OCI-LY1 (cell line): ENCODE data around the gene RFTN1.

ENCODE experiments used
- CTCF ChIP-seq: fragments of 200-600 bp; sonication (generic), shearing (Covaris generic); IDR thresholded peaks from 2 replicates; pipeline ENCODE4 v1.5.1; 2017; ENCODE audit warnings: mild to moderate bottlenecking, antibody characterized with exemption, low read length, moderate library complexity, mixed read lengths
- EZH2 ChIP-seq: fragments of 200-600 bp; sonication (generic), shearing (Covaris generic); IDR thresholded peaks from 2 replicates; pipeline ENCODE4 v1.8.0; 2017; ENCODE audit warnings: borderline replicate concordance, mixed run types, mild to moderate bottlenecking, antibody characterized with exemption, low read length, moderate library complexity, mixed read lengths

- TF ChIP-seq CTCF (no peak), EZH2 (no peak)
Observed at GRCh38 chr3:16395212-16395611, 118.3 kb downstream of the RFTN1 start.
